NCI-H69 (cell line): ENCODE results near the gene PLPPR3.

Experiments
- DNase-seq: peaks from one replicate; lab custom pipeline; 2025; lab: John Stamatoyannopoulos, UW

PLPPR3 gene

GRCh38 chr19:821825-822503 is at the start of gene PLPPR3:
TSS of gene PLPPR3 (minus strand) at chr19:821955. CDS start at chr19:821559, 396 bp downstream.
- DNase-seq, result peak; percentile 54

- peak; percentile 85 for DNase-seq
These were observed 49.2 kb upstream of the PLPPR3 start for GRCh38 chr19:870963-871401.

- no peak for DNase-seq
These were observed 48.6 kb upstream of the PLPPR3 start for GRCh38 chr19:870314-870713.

GRCh38 chr19:869245-870177 is 47.8 kb upstream of the PLPPR3 start:
- DNase-seq, result no peak

GRCh38 chr19:868458-869244 is 46.9 kb upstream of the PLPPR3 start:
- DNase-seq, result no peak

GRCh38 chr19:867855-868457 is 46.2 kb upstream of the PLPPR3 start:
- no peak for DNase-seq

GRCh38 chr19:867301-867793 is 45.6 kb upstream of the PLPPR3 start:
- peak; percentile 92 for DNase-seq

- no peak for DNase-seq
These were observed 45.1 kb upstream of the PLPPR3 start for GRCh38 chr19:866769-867300.

GRCh38 chr19:863315-863620 is 41.5 kb upstream of the PLPPR3 start:
- DNase-seq, result no peak

GRCh38 chr19:862581-863314 is 41.0 kb upstream of the PLPPR3 start:
- DNase-seq, result peak; percentile 69

GRCh38 chr19:861756-862580 is 40.2 kb upstream of the PLPPR3 start:
- DNase-seq, result peak; percentile 85

GRCh38 chr19:861141-861755 is 39.5 kb upstream of the PLPPR3 start:
- no peak for DNase-seq

GRCh38 chr19:858868-859843 is 37.4 kb upstream of the PLPPR3 start, which contains the start of gene CFD:
TSS of gene CFD (plus strand) at chr19:859664. CDS start at chr19:859690, 26 bp downstream.
- DNase-seq, result peak; percentile 33

- DNase-seq, result no peak
These were observed 36.5 kb upstream of the PLPPR3 start for GRCh38 chr19:858284-858683.

- no peak for DNase-seq
These were observed 33.9 kb upstream of the PLPPR3 start for GRCh38 chr19:855566-856120.

GRCh38 chr19:855142-855541 is 33.4 kb upstream of the PLPPR3 start:
- DNase-seq, result no peak

GRCh38 chr19:854549-854948 is 32.8 kb upstream of the PLPPR3 start:
- DNase-seq, result no peak
